ENCODE results near the gene PGLYRP3.

DNA sequence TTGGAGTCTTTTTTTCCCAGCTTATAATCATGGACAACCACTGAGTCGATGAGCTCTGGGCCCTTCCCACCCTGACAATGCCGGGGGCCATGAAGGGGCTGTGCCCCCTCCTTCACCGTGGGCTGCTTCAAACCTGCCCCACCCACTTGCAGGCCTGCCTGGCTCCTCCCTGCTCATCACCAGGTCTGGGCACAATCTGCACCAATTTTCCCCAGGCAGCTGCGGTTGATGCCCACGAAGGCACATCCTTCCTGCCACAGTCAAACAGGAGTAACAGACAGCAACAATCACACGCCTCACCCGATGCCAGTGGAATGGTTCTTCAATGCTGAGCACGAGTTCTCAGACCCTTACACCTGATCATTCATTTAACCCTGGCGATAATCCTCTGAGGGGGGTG, 18.9 kb downstream of the PGLYRP3 start:
- TF ChIP-seq, protein P1, sequence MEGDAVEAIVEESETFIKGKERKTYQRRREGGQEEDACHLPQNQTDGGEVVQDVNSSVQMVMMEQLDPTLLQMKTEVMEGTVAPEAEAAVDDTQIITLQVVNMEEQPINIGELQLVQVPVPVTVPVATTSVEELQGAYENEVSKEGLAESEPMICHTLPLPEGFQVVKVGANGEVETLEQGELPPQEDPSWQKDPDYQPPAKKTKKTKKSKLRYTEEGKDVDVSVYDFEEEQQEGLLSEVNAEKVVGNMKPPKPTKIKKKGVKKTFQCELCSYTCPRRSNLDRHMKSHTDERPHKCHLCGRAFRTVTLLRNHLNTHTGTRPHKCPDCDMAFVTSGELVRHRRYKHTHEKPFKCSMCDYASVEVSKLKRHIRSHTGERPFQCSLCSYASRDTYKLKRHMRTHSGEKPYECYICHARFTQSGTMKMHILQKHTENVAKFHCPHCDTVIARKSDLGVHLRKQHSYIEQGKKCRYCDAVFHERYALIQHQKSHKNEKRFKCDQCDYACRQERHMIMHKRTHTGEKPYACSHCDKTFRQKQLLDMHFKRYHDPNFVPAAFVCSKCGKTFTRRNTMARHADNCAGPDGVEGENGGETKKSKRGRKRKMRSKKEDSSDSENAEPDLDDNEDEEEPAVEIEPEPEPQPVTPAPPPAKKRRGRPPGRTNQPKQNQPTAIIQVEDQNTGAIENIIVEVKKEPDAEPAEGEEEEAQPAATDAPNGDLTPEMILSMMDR (IDR thresholded peaks at IDR 0.05; ENCODE audit: low read depth, low read length), result no peak
- no peak for TF ChIP-seq POLR2A (IDR thresholded peaks at IDR 0.05; ENCODE audit: extremely low read depth, insufficient read length)
- TF ChIP-seq, protein P2, sequence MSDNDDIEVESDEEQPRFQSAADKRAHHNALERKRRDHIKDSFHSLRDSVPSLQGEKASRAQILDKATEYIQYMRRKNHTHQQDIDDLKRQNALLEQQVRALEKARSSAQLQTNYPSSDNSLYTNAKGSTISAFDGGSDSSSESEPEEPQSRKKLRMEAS (IDR thresholded peaks at IDR 0.05; ENCODE audit: low read depth, low read length), result no peak
